ENCODE results near the gene KDM5B.

KDM5B gene

DNA sequence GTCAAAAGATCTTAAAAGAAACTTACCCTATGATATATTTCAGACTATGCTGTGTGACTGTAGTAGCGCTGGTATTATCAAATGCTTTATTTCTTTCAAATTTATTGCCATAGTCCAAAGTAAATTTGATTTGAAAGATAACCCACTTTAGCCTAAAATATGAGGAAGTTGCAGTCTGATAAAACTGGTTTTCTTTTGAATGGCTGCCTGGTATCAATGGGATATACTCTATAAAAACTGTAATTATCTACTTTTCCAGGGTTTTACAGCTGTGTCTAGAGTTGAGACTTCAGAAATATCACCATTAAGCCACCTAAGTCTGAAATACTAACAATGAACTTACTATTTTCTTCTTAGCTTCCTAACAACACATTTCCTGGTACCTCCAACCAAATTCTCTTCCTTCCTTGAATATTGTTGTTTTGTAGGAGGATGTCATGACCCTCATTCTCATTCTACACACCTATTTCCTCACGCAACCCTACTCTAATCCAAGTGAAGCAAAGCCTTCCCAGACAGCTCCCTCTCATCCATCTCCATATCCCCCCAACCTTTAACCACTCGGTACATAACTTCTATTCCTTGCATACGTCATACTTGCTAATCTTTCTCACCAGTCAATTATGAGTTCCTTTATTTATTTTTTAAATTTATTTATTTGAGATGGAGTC is 17.0 kb downstream of the KDM5B start:
- TF ChIP-seq, protein P1, sequence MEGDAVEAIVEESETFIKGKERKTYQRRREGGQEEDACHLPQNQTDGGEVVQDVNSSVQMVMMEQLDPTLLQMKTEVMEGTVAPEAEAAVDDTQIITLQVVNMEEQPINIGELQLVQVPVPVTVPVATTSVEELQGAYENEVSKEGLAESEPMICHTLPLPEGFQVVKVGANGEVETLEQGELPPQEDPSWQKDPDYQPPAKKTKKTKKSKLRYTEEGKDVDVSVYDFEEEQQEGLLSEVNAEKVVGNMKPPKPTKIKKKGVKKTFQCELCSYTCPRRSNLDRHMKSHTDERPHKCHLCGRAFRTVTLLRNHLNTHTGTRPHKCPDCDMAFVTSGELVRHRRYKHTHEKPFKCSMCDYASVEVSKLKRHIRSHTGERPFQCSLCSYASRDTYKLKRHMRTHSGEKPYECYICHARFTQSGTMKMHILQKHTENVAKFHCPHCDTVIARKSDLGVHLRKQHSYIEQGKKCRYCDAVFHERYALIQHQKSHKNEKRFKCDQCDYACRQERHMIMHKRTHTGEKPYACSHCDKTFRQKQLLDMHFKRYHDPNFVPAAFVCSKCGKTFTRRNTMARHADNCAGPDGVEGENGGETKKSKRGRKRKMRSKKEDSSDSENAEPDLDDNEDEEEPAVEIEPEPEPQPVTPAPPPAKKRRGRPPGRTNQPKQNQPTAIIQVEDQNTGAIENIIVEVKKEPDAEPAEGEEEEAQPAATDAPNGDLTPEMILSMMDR (IDR thresholded peaks at IDR 0.05; ENCODE audit: control insufficient read depth, extremely low read depth, insufficient read depth): no peak
- peak; percentile 50 for DNase-seq (ENCODE audit: low read depth)
- H3K4me3 ChIP-seq (ENCODE audit: low read depth, low read length): peak overlapping the region; percentile 1; the same call in 1 of the 2 replicates

- H3K4me3 ChIP-seq (ENCODE audit: low read depth, low read length): no peak overlapping the region
- TF ChIP-seq, protein P1 (IDR thresholded peaks at IDR 0.05; ENCODE audit: control insufficient read depth, extremely low read depth, insufficient read depth): no peak
- no peak for DNase-seq (ENCODE audit: low read depth)
Observed at GRCh38 chr1:202788800-202789199, 19.4 kb downstream of the KDM5B start.

DNA sequence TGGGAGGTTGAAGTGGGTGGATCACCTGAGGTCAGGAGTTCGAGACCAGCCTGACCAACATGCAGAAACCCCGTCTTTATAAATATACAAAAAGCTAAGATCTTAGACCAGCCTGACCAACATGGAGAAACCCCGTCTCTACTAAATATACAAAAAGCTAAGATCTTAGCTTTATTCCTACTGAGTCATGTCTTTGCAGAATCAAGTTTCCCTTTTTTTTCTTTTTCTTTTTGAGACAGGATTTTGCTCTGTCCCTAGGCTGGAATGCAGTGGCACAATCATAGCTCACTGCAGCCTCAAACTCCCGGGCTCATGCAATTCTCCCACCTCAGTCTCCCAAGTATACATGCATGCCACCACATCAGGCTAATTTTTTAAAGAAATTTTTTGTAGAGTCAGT is 21.4 kb downstream of the KDM5B start:
- no peak for DNase-seq (ENCODE audit: low read depth)
- TF ChIP-seq, protein P1 (IDR thresholded peaks at IDR 0.05; ENCODE audit: control insufficient read depth, extremely low read depth, insufficient read depth): no peak

DNA sequence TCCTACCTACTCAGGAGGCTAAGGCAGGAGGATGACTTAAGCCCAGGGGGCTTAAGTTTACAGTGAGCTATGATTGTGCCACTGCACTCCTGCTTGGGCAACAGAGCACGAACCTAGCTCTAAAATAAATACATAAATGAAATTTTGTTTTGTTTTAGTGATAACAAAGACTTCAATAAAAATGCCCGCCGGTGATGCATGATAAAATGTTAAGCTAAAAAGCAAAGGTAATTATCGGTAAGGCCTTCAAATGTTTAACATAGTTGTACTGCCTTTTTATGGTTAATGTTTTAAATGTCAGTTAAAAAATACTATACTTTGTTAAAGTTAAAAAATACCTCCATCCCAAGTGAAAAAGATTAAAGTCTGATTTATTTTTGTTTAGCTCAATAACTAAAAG is 27.0 kb downstream of the KDM5B start:
- no peak overlapping the region for H3K4me3 ChIP-seq (ENCODE audit: low read depth, low read length)
- TF ChIP-seq, protein P1 (IDR thresholded peaks at IDR 0.05; ENCODE audit: control insufficient read depth, extremely low read depth, insufficient read depth): no peak
- DNase-seq (ENCODE audit: low read depth): no peak

More for the DNA sequence above, 21.4 kb downstream of the KDM5B start:
- no peak overlapping the region for H3K4me3 ChIP-seq (ENCODE audit: low read depth, low read length)

DNA sequence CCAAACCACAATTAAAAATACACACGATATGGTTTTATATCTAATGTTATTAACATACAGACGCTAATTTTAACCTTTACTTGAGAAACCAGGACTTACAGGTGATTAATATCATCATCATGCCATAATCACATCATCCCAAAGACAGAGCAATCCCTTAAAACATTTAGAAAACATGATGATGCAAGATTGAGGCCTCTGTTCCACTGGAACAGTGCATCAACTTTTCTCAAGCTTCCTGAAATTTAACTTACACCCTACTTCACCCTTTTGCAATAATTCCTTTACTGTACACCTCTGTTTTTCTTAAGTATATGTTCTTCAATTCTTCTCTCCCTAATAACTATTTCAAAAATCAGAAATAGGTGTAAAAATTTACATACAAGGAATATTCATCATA is 38.1 kb downstream of the KDM5B start:
- H3K4me3 ChIP-seq (ENCODE audit: low read depth, low read length): no peak overlapping the region
- DNase-seq (ENCODE audit: low read depth): no peak
- TF ChIP-seq, protein P1 (IDR thresholded peaks at IDR 0.05; ENCODE audit: control insufficient read depth, extremely low read depth, insufficient read depth): no peak

DNA sequence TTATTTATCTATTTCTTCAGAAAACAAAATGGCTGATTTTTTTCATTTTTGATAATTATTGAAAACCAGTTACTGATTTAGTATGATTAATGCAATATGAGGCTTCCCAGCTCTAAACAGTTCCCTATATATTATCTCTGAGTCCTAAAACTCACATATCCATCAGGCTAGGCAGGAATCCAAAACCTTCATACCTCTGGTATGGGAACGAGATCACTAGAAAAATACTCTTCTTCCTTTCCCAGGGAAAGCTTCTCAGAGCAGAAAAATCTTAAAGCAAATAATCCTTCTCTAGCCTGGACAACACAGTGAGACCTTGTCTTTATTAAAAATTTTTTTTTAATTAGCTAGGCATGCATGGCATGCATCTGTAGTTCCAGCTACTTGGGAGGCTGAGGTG is 42.5 kb downstream of the KDM5B start:
- TF ChIP-seq, protein P1 (IDR thresholded peaks at IDR 0.05; ENCODE audit: control insufficient read depth, extremely low read depth, insufficient read depth): no peak
- no peak for DNase-seq (ENCODE audit: low read depth)
- H3K4me3 ChIP-seq (ENCODE audit: low read depth, low read length): no peak overlapping the region

DNA sequence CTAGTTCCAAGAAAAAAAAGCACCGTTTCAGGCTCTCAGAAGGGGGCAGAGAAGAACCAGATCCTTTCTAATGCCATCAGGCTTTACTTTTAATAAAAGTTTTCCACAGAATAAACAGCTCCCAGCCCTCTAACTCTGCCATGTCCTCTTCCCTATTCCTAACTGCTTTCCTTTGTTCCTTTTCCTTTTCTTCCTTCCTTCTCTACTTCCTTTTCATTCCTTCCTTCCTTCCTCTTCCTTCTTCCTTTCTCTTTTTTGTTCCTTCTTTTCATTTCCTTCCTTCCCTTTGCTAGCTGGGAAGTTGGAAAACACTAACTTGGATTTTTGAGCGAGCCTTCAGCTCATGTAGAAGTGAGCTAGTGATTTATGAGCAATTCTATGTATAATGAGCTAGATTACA is 46.2 kb downstream of the KDM5B start:
- no peak for DNase-seq (ENCODE audit: low read depth)
- no peak overlapping the region for H3K4me3 ChIP-seq (ENCODE audit: low read depth, low read length)
- TF ChIP-seq, protein P1 (IDR thresholded peaks at IDR 0.05; ENCODE audit: control insufficient read depth, extremely low read depth, insufficient read depth): no peak

All from LNCaP clone FGC (cell line).